GM18526 (cell line): Measurements from ENCODE around the gene SPRR2B.

ENCODE experiments used
- POLR2A ChIP-seq: IDR thresholded peaks from 3 replicates; pipeline ENCODE4 v1.6.1; 2011; ENCODE audit not compliant: insufficient read length; ENCODE audit errors: extremely low read depth

SPRR2B gene

GRCh38 chr1:153049211-153049610, 22.2 kb downstream of the SPRR2B start:
- no peak for TF ChIP-seq POLR2A

GRCh38 chr1:153040950-153041631, 30.3 kb downstream of the SPRR2B start, which contains the start of gene SPRR2D:
SPRR2D (minus strand) TSS chr1:153041120; CDS start chr1:153040346, 774 bp downstream.
- TF ChIP-seq POLR2A = no peak

DNA sequence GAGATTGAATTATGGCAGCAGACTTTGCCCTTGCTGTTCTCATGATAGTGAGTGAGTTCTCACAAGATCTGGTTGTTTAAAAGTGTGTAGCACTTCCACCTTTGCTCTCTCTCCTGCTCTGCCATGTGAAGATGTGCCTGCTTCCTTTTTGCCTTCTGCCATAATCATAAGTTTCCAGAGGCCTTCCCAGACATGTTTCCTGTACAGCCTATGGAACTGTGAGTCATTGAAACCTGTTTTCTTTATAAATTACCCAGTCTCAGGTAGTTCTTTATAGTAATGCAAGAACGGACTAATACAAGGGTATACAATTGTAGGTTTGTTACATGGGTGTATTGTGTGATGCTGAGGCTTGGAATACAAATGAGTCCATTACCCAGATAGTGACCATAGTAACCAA, 36.2 kb downstream of the SPRR2B start:
- no peak for TF ChIP-seq POLR2A

- no peak for TF ChIP-seq POLR2A
Observed at GRCh38 chr1:153032677-153033308, 38.6 kb downstream of the SPRR2B start.

- TF ChIP-seq POLR2A = no peak
Observed at GRCh38 chr1:153032073-153032472, 39.3 kb downstream of the SPRR2B start.

DNA sequence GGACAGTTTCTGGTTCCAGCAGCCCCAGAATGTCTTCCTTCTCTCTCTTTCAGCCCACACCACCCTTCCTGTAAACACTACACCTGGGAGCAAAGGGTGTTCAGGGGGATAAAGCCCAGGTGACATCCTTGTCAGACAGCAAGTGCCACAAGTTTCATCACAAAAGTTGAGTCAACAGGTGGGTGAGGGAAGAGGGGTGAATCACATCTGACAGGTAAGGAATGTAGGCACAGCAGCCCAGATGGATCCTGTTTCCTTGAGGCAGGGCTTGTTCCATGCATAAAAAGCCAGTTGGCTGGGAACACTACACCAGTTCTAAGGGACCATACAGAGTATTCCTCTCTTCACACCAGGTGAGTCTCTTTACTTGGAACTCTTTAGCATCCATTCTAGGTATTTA, 40.5 kb downstream of the SPRR2B start, which contains the start of gene SPRR1B:
Gene SPRR1B, plus strand, starts transcription at position 309 of the 400 bp plus-strand sequence. CDS start 1,143 bp downstream, outside the sequence.
- no peak for TF ChIP-seq POLR2A

- TF ChIP-seq POLR2A = no peak
Observed at GRCh38 chr1:153028766-153029165, 42.6 kb downstream of the SPRR2B start.

GRCh38 chr1:153025797-153026196, 45.6 kb downstream of the SPRR2B start:
- TF ChIP-seq POLR2A = no peak

DNA sequence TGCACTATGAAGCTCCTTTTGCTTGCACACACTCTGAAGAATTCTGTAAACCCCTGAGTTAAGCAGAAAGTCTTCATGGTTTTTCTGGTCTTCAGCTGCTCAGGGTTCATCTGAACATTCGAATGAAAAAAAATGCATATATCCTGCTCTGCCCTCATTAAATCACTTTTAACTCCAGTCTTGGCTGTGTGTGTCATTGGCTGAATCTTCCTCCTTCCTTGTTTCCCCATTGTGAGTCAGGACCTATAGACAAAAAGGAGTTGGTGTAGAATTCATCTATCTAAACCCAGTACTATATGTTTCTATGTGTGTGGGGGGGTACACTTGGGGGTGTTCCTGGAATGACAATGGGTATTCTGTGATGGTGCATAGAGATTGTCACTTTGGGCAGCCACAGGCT, 47.0 kb downstream of the SPRR2B start:
- no peak for TF ChIP-seq POLR2A

GRCh38 chr1:153023109-153023508, 48.3 kb downstream of the SPRR2B start:
- TF ChIP-seq POLR2A = no peak
